ENCODE results near the gene HEATR3. TPM values are rescaled to one million over a fixed set of nuclear protein-coding genes. Genes with fewer than 3 reads are reported as not detected.
"Not testable (repeated sequence)": the region's sequence is repeated elsewhere in the genome, so short reads cannot be mapped to it uniquely, and the experiment has no call there.

HEATR3 gene
- total RNA-seq, 2 experiments from 2014 or later = 16.3 to 17.5 TPM

DNA sequence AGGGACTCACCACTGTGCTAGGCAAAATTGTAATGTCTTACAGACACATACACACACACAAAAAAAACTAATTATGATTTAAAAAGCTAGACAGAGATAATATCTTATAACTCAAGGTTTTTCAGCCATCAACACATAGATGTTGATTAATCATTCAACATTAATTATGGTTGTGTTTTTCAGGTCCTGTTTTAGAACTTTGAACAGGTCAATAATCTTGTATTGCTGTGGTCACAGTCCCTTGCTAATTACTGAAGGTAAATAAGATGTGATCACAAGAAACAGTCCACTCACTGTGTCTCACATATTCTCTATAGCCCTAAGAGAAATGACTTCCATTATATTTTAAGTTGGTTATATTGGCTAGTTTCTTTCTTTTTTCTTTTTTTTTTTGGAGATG, 54.9 kb downstream of the HEATR3 start:
- CTCF ChIA-PET = interaction anchor here (1.2 to 3.2 kb wide), 6 partner anchors 13 to 96 kb away, joined by 3 to 18 read pairs (median 6); partner anchors contain the start of gene CNEP1R1
- intact Hi-C loops (cut with micrococcal nuclease) = loop anchor here (1.0 kb wide), 4 partner anchors 18 to 157 kb away; partner anchors contain the start of gene CNEP1R1
- Mint-ChIP-seq H3K27ac (no peak overlapping the region), H3K36me3 (ENCODE audit: low read depth) (no peaks in the 10 kb centered on the region), H3K4me3 (no peak overlapping the region), H3K9me3 (no peaks in the 10 kb centered on the region), H3K27me3 (ENCODE audit: low read depth) (no peaks in the 10 kb centered on the region), H3K4me1 (ENCODE audit: low read depth) (peaks cover 20% of the 10 kb centered on the region)
- no peak for DNase-seq

GRCh38 chr16:50121278-50121677, 55.5 kb downstream of the HEATR3 start:
- H3K4me3 Mint-ChIP-seq = no peak overlapping the region

GRCh38 chr16:50121721-50122445, 56.1 kb downstream of the HEATR3 start:
- CTCF ChIA-PET = interaction anchor here (0.6 to 3.2 kb wide), 7 partner anchors 19 to 273 kb away, joined by 3 to 18 read pairs (median 3); partner anchors contain the start of gene CNEP1R1
- H3K9me3 Mint-ChIP-seq = no peaks in the 10 kb centered on the region
- peaks cover 20% of the 10 kb centered on the region for H3K4me1 Mint-ChIP-seq (ENCODE audit: low read depth)
- H3K4me3 Mint-ChIP-seq = peak overlapping the region; percentile 22
- no peaks in the 10 kb centered on the region for H3K36me3 Mint-ChIP-seq (ENCODE audit: low read depth)
- intact Hi-C loops (cut with micrococcal nuclease) = loop anchor here (1.0 kb wide), 7 partner anchors 20 to 155 kb away; partner anchors contain the start of gene CNEP1R1
- H3K27ac Mint-ChIP-seq = peak overlapping the region; percentile 75
- DNase-seq = peak; percentile 93
- no peaks in the 10 kb centered on the region for H3K27me3 Mint-ChIP-seq (ENCODE audit: low read depth)

More at GRCh38 chr16:50121278-50121677, 55.5 kb downstream of the HEATR3 start:
- H3K9me3 Mint-ChIP-seq = no peaks in the 10 kb centered on the region
- intact Hi-C loops (cut with micrococcal nuclease) = loop anchor here (1.0 kb wide), 4 partner anchors 19 to 156 kb away; partner anchors contain the start of gene CNEP1R1
- peak; percentile 30 for DNase-seq
- CTCF ChIA-PET = interaction anchor here (0.6 to 3.2 kb wide), 9 partner anchors 13 to 273 kb away, joined by 3 to 18 read pairs (median 4); partner anchors contain the start of gene CNEP1R1
- no peaks in the 10 kb centered on the region for H3K27me3 Mint-ChIP-seq (ENCODE audit: low read depth)
- peaks cover 20% of the 10 kb centered on the region for H3K4me1 Mint-ChIP-seq (ENCODE audit: low read depth)
- peak overlapping the region; percentile 75 for H3K27ac Mint-ChIP-seq
- no peaks in the 10 kb centered on the region for H3K36me3 Mint-ChIP-seq (ENCODE audit: low read depth)

- CTCF ChIA-PET = interaction anchor here (3.2 kb wide), 1 partner anchor 87 kb away, joined by 18 read pairs; no protein-coding TSS in a partner anchor
- peaks cover 20% of the 10 kb centered on the region for H3K4me1 Mint-ChIP-seq (ENCODE audit: low read depth)
Measured at GRCh38 chr16:50123417-50123816, 57.6 kb downstream of the HEATR3 start.

GRCh38 chr16:50124769-50125168, 59.0 kb downstream of the HEATR3 start:
- CTCF ChIA-PET = interaction anchor here (1.8 kb wide), 1 partner anchor 86 kb away, joined by 3 read pairs; no protein-coding TSS in a partner anchor
- Mint-ChIP-seq H3K27ac (no peak overlapping the region), H3K27me3 (ENCODE audit: low read depth) (no peaks in the 10 kb centered on the region), H3K36me3 (ENCODE audit: low read depth) (no peaks in the 10 kb centered on the region), H3K4me1 (ENCODE audit: low read depth) (peaks cover 20% of the 10 kb centered on the region), H3K9me3 (no peaks in the 10 kb centered on the region), H3K4me3 (no peak overlapping the region)
- DNase-seq = no peak
- intact Hi-C loops (cut with micrococcal nuclease) = no loop called here

More at GRCh38 chr16:50123417-50123816, 57.6 kb downstream of the HEATR3 start:
- Mint-ChIP-seq H3K27me3 (ENCODE audit: low read depth) (no peaks in the 10 kb centered on the region), H3K9me3 (no peaks in the 10 kb centered on the region), H3K27ac (no peak overlapping the region), H3K36me3 (ENCODE audit: low read depth) (no peaks in the 10 kb centered on the region), H3K4me3 (no peak overlapping the region)
- intact Hi-C loops (cut with micrococcal nuclease) = no loop called here
- no peak for DNase-seq

- Mint-ChIP-seq H3K9me3 (no peaks in the 10 kb centered on the region), H3K27ac (no peak overlapping the region), H3K27me3 (ENCODE audit: low read depth) (no peaks in the 10 kb centered on the region), H3K36me3 (ENCODE audit: low read depth) (no peaks in the 10 kb centered on the region), H3K4me1 (ENCODE audit: low read depth) (peaks cover 16% of the 10 kb centered on the region), H3K4me3 (no peak overlapping the region)
- intact Hi-C loops (cut with micrococcal nuclease) = no loop called here
- CTCF ChIA-PET = no interaction called here
- no peak for DNase-seq
Measured at GRCh38 chr16:50126183-50126582, 60.4 kb downstream of the HEATR3 start.

DNA sequence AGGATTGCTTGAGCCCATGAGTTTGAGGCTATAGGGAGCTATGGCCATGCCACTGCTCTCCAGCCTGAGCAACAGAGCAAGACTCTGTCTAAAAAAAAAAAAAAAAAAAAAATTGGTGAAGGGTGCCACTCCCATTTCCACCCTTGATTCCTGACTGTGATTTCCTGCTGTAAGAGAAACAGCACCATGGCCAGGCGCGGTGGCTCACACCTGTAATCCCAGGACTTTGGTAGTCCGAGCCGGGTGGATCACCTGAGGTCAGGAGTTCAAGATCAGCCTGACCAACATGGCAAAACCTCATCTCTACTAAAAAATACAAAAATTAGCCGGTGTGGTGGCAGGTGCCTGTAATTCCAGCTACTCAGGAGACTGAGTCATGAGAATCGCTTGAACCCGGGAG, 66.8 kb downstream of the HEATR3 start:
- intact Hi-C loops (cut with micrococcal nuclease); DNase-seq; H3K4me1 Mint-ChIP-seq (ENCODE audit: low read depth); H3K4me3 Mint-ChIP-seq; H3K27me3 Mint-ChIP-seq (ENCODE audit: low read depth); H3K27ac Mint-ChIP-seq; H3K9me3 Mint-ChIP-seq; H3K36me3 Mint-ChIP-seq (ENCODE audit: low read depth): not testable (repeated sequence)
- CTCF ChIA-PET = interaction anchor here (0.7 kb wide), 1 partner anchor 58 kb away, joined by 4 read pairs; no protein-coding TSS in a partner anchor

DNA sequence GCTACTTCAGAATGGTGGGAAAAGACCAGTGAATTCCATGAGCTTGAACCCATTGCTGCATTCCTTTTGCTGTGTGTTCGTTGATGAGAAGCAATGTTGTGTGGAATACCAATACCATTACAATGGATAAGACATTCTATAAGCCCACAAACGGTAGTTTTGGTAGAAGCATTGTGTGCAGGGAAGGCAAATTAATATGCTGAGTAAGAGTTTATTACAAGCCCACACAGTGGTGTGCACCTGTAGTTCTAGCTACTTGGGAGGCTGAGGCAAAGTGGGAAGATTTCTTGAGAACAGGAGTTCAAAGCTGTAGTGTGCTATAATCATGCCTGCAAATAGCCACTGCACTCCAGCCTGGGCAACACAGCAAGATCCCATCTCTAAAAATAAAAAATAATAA, 67.4 kb downstream of the HEATR3 start:
- CTCF ChIA-PET = interaction anchor here (0.6 to 1.8 kb wide), 2 partner anchors 13 to 106 kb away, joined by 3 to 4 read pairs; no protein-coding TSS in a partner anchor
- H3K27ac Mint-ChIP-seq = no peak overlapping the region
- no peak for DNase-seq
- intact Hi-C loops (cut with micrococcal nuclease) = no loop called here
- H3K36me3 Mint-ChIP-seq (ENCODE audit: low read depth) = no peaks in the 10 kb centered on the region
- H3K4me1 Mint-ChIP-seq (ENCODE audit: low read depth) = no peaks in the 10 kb centered on the region
- no peaks in the 10 kb centered on the region for H3K9me3 Mint-ChIP-seq
- H3K4me3 Mint-ChIP-seq = no peak overlapping the region
- H3K27me3 Mint-ChIP-seq (ENCODE audit: low read depth) = no peaks in the 10 kb centered on the region

GRCh38 chr16:50136399-50136798, 70.6 kb downstream of the HEATR3 start:
- no peak for DNase-seq
- CTCF ChIA-PET = interaction anchor here (0.7 to 4.8 kb wide), 6 partner anchors 9 to 138 kb away, joined by 3 to 35 read pairs (median 3); partner anchors contain the start of gene CNEP1R1
- Mint-ChIP-seq H3K27me3 (ENCODE audit: low read depth) (no peaks in the 10 kb centered on the region), H3K36me3 (ENCODE audit: low read depth) (no peaks in the 10 kb centered on the region), H3K27ac (no peak overlapping the region), H3K4me3 (no peak overlapping the region), H3K9me3 (no peaks in the 10 kb centered on the region), H3K4me1 (ENCODE audit: low read depth) (no peaks in the 10 kb centered on the region)
- intact Hi-C loops (cut with micrococcal nuclease) = loop anchor here (1.0 kb wide), 1 partner anchor 74 kb away; no protein-coding TSS in a partner anchor

DNA sequence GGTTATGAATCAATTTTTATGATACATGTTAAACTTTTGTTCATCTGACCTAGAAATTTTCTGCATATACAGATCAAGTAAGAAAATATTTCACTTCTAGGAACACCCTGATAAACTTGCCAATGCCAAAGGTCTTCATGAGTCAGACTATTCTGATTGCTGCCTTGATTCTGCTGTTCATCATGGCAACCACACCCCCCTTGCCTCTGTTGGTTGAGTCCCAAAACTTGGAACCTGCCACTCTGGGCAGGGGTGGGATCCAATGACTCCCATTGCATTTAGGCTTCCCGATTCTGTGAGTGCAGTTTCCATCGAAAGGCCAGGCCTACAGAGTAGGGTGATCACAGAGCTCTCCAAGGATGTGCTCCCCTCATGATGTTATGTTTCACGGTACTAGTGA, 71.5 kb downstream of the HEATR3 start:
- H3K27me3 Mint-ChIP-seq (ENCODE audit: low read depth) = no peaks in the 10 kb centered on the region
- CTCF ChIA-PET = interaction anchor here (4.8 kb wide), 1 partner anchor 73 kb away, joined by 35 read pairs; no protein-coding TSS in a partner anchor
- intact Hi-C loops (cut with micrococcal nuclease) = no loop called here
- no peaks in the 10 kb centered on the region for H3K4me1 Mint-ChIP-seq (ENCODE audit: low read depth)
- DNase-seq = no peak
- H3K27ac Mint-ChIP-seq = no peak overlapping the region
- no peak overlapping the region for H3K4me3 Mint-ChIP-seq
- H3K36me3 Mint-ChIP-seq (ENCODE audit: low read depth) = no peaks in the 10 kb centered on the region
- H3K9me3 Mint-ChIP-seq = no peaks in the 10 kb centered on the region

DNA sequence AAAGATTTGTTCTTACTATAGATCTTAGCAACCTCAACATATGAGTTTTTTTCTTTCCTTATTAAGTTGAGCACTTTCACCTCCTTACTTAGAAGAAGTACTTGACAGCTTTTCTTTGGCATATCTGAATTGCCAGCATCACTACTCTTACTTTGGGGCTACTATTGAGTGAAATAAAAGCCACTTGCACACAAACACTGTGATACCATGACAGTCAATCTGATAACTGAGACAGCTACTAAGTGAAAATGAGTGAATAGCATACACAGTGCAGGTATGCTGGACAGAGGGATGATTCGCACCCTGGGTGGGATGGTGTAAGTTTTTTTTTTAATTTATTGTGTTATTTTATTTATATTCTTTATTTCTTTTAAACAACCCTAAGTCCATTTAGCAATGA, 73.8 kb downstream of the HEATR3 start:
- H3K36me3 Mint-ChIP-seq (ENCODE audit: low read depth) = no peaks in the 10 kb centered on the region
- no peaks in the 10 kb centered on the region for H3K27me3 Mint-ChIP-seq (ENCODE audit: low read depth)
- H3K27ac Mint-ChIP-seq = no peak overlapping the region
- no peaks in the 10 kb centered on the region for H3K4me1 Mint-ChIP-seq (ENCODE audit: low read depth)
- intact Hi-C loops (cut with micrococcal nuclease) = no loop called here
- no peak overlapping the region for H3K4me3 Mint-ChIP-seq
- CTCF ChIA-PET = interaction anchor here (0.7 to 0.9 kb wide), 2 partner anchors 21 to 32 kb away, joined by 3 to 6 read pairs; no protein-coding TSS in a partner anchor
- DNase-seq = no peak
- no peaks in the 10 kb centered on the region for H3K9me3 Mint-ChIP-seq

GRCh38 chr16:50144211-50144610, 78.4 kb downstream of the HEATR3 start:
- intact Hi-C loops (cut with micrococcal nuclease) = no loop called here
- no peak for DNase-seq
- CTCF ChIA-PET = no interaction called here
- H3K4me3 Mint-ChIP-seq = no peak overlapping the region
- H3K27ac Mint-ChIP-seq = no peak overlapping the region
- H3K9me3 Mint-ChIP-seq = no peaks in the 10 kb centered on the region
- no peaks in the 10 kb centered on the region for H3K4me1 Mint-ChIP-seq (ENCODE audit: low read depth)
- no peaks in the 10 kb centered on the region for H3K36me3 Mint-ChIP-seq (ENCODE audit: low read depth)
- H3K27me3 Mint-ChIP-seq (ENCODE audit: low read depth) = no peaks in the 10 kb centered on the region

All from activated naive CD4-positive, alpha-beta T cell treated with anti-CD3 and anti-CD28 coated beads for 36 hours (primary cell).